ENCODE measurements around the gene TENM4.

- TF ChIP-seq CTCF (IDR thresholded peaks at IDR 0.05; ENCODE audit: low read depth, low read length, missing input control), result no peak
- TF ChIP-seq NR2F2 (IDR thresholded peaks at IDR 0.05), result no peak
- TF ChIP-seq RAD21 (IDR thresholded peaks at IDR 0.05), result no peak
- no peak for TF ChIP-seq TAF1 (conservative IDR thresholded peaks at IDR 0.05)
- TF ChIP-seq HNF4G (IDR thresholded peaks at IDR 0.05), result no peak
- no peak for TF ChIP-seq ATF3 (IDR thresholded peaks at IDR 0.05)
- TF ChIP-seq REST (IDR thresholded peaks at IDR 0.05), result no peak
- TF ChIP-seq, protein P1, sequence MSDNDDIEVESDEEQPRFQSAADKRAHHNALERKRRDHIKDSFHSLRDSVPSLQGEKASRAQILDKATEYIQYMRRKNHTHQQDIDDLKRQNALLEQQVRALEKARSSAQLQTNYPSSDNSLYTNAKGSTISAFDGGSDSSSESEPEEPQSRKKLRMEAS (IDR thresholded peaks at IDR 0.05), result no peak
- no peak for TF ChIP-seq JUND (IDR thresholded peaks at IDR 0.05)
- no peak for TF ChIP-seq SP1 (IDR thresholded peaks at IDR 0.05)
- no peak for TF ChIP-seq YY1 (IDR thresholded peaks at IDR 0.05)
Measured at GRCh38 chr11:79067352-79067679, 373.5 kb downstream of the TENM4 start.
